GM18909 (cell line): ENCODE measurements around the gene TRIM71.
"Not testable (repeated sequence)": the region's sequence is repeated elsewhere in the genome, so short reads cannot be mapped to it uniquely, and the experiment has no call there.

Experiments used
- ATAC-seq: cut with Tn5 transposase; IDR thresholded peaks from one replicate; pipeline ENCODE4 v1.9.1; 2021; ENCODE audit warnings: mild to moderate bottlenecking; ENCODE audit not compliant: unreplicated experiment, poor library complexity

The TRIM71 gene

DNA sequence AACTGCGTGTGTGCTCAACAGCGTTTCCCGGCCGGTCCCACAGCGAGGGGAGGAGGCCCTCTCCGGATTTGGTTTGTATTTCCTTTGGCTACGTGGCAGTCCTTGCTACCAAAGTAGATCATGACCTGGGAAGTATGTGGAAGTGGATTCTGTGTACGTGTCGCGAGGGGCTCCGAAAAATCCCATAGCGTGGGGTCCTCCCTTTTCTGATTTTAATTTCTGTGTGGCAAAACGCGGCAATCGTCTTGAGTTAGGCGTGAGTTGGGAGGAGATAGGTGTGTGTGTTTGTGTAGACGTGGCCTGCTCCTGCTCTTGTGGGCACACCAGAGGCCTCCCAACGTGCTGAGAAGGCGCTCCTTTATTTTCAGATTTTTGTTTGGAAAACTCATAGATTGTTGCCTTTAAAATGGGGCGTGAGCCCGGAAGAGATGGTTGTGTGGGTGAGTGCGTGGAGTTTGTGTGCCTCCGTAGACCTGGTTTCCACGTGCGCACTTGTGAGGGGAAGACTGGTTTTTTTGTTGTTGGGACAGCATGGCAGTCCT lies 1.2 kb downstream of the TRIM71 start:
- no peak for ATAC-seq

DNA sequence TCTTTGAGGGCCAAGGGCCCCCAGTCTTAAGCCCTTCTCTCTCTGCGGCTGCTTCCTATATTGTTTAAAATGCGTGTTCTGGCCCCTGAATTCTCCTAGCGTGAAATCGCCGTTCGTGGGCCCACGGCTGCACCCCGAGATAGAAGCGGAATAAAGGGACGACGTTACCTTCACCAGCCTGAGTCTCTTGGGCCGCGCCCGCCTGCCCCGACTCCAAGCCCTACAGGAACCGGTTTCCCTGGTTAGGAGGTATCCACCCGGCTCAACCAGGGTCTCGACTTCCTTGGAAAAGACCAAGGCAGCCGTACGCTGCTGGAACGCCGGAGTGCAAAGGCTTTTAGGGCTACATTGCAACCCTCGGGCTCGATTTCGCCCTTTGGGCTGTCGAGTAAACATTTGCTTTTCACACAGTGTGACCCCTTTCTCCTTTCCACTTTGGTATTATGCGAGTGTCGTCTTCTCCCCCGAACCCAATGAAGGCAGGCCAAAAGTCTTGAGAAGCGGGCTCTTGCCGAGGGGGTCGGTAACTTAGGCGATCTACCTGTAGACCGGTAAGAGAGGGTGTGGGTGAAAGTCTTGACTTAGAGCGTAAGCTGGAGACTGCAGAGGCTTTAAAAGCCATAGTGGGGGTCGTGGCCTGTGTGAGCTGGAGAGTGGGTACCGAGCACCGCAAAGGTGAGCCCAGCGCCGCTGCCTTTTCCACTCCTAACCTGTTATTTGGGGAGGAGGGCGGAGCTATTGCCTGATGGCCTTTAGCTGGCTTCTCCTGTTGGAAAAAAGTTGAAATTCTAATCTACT lies 2.0 kb downstream of the TRIM71 start:
- ATAC-seq, result no peak

DNA sequence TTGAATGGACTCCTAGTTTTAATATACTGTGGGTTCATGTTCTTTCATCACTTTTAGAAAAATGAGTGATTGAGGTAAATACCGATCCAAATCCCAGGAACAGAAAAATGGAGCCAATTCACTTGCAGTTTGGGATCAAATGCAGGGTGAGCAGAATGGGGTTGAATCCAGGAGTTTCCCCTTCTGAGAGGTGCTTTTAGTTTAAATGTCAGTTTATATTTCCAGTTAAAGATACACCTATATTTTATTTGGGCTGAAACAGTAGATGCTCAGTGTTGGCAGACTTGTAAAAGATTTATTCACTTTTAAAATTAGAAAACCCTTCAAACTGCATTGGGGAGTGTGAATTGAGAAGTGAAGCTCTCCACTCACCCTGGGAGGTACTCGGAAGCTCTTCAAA lies 2.6 kb downstream of the TRIM71 start:
- no peak for ATAC-seq

DNA sequence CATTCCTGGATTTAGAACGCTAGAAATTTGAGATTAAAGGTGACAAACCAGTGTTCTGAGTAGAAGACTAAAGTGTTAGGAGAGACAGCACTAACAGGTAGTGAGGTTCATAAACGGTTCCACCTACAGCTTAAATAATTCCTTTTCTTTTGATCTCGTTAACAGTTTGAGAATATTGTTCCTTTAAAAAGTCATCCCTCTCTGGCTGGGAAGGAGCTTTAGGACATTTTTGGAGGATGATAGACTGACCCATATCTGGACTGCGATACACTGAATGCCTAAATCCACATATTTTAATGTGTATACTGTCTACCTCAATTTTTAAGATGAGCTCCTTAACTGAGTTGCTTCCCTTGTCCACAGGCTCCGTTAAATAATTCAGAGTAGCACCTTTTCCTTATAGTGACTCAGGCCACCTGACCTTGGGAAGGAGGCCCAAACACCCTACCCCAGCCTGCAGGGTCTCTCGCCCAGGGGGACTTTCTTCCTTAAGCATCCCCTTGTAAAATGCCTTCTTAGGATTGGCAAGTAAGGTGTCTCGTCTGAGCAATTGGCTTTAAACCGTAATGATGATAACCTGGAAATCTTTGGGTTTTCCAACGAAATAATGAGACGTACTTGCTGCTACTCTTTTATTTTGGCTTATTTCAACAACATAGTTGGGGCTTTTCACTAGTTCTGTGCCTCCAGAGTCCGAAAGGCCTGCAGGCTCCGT lies 3.3 kb downstream of the TRIM71 start:
- no peak for ATAC-seq

DNA sequence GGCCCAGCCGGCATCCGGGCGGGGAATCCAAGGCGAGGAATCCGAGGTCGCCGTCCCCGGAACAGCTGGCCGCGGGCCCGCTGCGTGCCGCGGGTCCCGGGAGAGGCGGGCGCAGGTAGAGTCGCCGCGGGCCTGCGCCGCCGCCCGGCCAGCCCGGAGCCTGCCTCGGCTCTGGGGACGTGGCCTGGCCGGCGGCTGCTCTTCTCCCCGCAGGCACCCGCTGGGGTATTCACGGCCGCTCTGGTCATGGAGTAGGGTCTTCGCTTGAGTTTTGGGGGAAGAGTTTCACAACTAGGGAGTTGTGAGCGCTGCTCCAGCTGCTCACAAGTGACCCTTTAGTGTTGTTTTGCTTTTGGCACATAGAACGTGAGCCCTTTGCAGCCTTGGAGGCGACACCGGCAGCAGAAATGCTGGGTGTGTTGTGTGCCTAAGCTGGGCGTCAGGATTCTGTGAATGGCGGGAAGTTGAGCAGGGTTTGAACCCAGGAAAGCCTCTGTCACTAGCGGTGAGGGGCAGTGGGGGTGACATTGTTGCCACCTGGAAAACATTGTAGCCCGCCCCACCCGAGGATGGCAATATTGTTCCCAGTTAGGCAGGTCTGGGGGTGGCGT lies 4.0 kb downstream of the TRIM71 start:
- no peak for ATAC-seq

DNA sequence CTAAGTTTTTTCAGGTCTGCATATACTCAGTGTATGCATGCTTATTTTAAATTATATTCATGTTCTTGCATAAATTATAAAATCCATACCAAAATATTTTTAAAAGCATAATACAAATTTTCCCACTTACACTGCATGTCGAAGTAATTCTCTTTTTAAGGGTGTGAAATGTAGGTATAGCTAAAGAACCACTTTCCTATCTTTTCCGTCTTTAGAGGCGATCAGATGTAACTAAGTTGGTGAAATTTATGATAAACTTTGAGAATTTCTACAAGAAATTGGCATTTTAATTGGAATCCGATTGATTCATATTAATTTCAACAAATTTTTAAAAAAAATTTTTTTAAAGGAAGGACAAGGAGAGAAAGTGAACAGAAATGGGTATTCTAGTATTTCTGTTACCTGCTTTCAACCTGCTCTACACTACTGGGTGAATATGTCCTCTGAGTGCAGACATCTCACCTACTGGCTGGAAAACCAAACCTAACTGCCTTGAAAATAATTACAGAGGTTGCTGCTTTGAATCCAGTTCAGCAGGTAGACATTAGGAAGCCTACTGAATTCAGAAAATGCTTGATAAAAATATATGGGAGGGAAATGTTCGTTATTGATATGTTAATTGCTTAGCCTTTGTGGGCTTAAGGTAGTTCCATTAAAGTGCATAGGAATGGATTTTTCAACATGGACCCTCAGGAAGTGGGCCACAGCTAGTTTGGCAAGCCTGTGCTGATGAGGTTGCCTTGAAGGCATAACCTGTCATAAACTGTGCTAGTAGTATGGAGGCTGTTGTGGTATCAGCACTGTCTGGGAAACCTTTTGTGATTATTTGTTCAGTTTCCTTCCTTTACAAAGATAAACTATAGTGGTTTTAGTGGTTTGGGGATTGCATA lies 5.1 kb downstream of the TRIM71 start:
- ATAC-seq, result no peak

DNA sequence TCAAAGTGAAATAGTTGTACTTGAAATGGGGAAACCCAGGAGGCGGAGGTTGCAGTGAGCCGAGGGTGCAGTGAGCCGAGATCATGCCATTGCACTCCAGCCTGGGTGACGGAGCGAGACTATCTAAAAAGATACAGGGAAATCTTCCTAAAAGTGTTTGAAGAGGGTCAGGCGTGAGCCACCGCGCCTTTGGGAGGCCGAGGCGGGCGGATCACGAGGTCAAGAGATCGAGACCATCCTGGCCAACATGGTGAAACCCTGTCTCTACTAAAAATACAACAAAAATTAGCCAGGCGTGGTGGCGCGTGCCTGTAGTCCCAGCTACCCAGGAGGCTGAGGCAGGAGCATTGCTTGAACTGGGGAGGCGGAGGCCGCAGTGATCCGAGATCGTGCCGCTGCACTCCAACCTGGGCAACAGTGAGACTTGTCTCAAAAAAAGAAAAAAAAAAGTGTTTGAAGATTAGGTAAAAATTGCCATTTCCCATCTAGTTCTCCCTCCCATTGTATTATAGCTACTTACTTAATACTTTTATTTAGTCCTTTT lies 5.9 kb downstream of the TRIM71 start:
- ATAC-seq, result not testable (repeated sequence)

DNA sequence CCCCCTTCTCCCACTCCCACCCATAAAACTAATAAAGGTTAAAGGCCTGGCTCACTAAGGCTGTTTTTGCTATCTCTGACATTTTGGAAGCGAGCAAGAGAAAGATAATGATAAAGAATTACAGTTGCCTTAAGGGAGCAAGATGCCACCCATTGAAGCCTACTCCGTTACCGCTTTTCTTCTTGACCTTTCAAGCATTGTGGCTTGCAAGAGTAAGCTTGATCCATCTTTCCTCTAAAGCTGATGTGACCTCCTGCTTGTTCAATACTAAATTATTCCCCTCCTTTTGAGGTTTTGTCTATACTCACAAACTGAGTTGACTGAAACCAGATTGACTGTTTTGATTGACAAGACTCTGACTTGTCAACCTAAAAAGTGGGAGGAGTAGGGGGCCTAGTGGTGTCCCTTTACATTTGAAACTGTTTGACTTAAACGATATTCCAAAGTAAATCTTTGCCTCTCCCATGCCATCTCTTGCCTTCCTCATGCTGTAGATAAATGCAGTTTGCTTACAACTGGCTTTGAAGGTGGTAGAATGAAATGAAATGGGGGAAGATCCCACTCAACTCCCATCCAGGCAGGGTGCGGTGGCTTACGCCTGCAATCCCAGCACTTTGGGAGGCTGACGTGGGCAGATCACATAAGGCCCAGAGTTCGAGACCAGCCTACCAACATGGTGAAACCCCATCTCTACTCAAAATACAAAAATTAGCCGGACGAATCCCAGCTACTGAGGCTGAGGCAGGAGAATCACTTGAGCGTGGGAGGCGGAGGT lies 8.0 kb downstream of the TRIM71 start:
- ATAC-seq, result no peak

DNA sequence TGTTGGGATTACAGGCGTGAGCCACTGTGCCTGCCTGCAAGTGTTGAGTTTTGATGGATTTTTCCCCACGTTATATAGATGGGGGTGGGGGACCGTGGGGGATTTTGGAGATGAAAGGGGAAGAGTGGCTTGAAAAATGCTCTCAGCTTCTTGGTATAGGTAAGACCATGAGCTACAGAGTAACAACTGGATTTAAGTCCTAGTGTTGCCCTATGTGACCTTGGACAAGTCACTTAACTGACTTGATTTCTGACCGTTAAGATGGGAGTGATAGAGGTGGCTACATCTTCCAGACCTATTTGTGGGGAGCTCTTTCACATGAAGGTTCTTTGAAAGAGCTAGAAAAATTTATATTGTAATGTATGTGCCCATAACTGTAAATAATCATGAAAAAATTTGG lies 13.3 kb downstream of the TRIM71 start:
- ATAC-seq, result no peak

DNA sequence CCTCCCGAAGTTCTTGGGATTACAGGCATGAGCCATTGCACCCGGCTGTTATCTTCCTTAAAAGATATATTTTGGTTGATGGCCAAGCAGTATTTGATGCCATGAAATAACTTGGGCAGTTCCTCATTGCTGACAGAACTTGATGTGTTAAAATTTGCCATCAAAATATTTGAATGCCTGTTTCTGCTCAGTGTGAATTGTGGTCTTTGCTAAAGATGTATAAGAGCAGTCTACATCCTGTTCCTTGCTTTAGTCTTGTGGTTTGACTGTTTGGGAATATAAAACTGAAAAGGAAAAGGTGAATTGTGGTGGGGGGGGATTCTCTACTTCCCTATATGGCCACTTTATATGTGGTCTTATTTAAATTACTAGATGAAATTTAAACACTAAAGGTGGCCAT lies 14.0 kb downstream of the TRIM71 start:
- no peak for ATAC-seq

DNA sequence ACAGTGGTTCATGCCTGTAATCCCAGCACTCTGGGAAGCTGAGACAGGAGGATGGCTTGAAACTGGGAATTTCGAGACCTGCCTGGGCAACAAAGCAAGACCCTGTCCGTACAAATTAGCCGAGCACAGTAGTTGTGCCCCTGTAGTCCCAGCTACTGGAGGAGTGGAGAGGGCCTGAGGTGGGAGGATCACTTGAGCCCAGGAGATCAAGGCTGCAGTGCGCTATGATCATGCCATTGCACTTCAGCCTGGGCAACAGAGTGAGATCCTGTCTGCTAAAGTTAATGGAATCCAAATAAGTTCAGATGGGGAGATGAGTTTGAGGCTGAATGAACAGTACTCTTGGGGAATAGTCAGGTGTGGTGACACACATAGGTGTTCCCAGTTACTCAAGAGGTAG lies 14.4 kb downstream of the TRIM71 start:
- no peak for ATAC-seq

DNA sequence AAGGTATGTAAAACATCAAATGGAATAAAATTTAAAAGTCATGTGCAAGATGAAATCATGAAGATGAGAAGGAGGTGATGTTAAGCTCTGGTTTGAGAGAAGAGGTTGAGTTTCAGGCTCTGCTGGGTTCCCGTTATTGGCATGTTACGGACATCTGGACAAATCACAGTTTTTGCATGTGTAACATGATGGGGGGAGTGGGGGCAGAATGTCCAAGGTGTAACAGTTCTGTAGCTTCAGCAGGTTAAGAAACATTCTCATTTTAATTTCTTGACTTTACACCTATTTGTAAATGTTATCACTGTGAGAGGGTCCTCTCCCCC lies 17.2 kb downstream of the TRIM71 start:
- no peak for ATAC-seq

DNA sequence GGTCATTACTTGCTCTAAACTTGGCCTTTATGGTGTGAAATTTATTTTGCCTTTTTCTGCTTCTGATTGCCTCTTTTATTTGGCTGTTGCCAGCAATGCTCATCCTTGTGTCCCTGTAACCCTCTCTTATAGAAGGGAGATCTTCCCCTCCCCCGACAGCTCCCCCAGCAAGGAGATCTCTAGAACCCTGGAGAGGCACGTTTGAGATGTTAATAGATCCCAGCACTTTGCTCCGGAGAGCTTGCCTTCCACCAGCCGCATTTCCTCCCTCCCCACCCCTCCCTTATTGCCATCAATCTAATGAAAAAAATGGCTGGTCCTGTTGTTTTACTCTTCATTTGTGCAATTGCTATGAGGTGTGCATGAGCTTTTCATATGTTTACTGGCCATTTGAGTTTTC lies 18.2 kb downstream of the TRIM71 start:
- no peak for ATAC-seq

DNA sequence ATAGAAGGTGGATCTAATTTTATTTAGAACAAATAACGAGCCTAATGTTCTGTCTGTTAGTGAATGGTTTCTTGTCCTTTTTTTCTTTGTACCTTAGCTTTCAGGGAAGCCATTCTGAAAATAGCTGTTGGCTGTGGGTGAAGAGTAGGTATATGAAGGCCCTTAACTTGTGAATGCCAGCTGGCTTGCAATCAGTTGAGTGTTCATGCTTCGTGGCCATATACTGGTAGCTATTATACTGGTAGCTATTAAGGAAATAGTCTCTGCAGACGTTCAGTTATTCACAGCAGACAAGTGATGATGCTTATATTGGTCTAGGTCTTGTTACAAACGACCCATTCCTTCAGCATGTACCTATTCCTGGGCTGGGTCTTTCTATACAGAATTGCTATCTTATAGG lies 18.8 kb downstream of the TRIM71 start:
- no peak for ATAC-seq

DNA sequence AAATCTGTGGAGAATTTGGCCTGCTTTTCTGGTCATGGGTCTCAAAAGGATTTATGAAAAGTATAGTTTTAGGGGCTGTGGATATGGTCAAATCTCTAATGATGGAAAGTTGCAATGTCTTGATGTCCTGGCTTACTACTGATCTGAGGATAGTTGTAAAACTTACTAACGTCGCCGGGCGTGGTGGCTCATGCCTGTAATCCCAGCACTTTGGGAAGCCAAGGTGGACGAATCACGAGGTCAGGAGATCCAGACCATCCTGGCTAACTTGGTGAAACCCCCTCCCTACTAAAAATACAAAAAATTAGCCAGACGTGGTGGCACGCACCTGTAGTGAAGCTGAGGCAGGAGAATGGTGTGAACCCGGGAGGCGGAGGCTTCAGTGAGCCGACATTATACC lies 19.6 kb downstream of the TRIM71 start:
- no peak for ATAC-seq

DNA sequence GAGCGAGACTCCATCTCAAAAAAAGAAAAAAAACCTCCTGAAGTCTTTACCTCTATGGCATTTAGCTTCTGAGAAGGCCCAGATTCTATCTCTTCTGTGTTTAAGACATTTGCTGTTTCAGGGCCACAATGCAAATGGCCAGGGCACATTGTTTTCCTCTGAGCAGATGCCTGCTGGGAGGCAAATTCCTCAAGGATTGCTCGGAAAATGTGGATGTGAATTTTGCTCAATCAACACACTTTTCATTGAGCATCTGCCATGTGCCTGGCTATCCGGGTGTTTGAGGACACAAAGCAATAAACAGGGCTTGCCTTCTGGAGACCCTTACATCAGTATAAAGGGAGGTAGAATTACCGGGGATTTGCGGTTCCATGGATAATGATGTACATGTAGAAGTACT lies 20.0 kb downstream of the TRIM71 start:
- no peak for ATAC-seq

DNA sequence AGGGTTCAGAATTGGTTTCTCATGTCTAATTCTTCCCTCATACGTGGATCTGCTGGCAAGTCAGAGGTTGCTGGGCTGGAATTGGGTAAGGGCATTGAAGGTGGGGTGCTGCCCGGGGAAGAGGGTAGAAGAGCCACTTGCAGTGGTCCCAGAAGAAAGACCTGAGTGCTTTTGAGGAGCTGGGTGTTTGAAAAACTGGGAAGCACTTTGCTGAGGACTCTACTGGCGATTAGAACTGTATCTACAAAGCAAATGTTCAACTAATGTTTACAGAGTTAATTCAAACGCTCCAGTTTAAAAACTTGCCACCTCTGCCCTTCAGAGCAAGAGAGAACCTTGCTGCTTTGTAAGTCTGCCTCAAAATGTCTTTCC lies 21.9 kb downstream of the TRIM71 start:
- no peak for ATAC-seq

DNA sequence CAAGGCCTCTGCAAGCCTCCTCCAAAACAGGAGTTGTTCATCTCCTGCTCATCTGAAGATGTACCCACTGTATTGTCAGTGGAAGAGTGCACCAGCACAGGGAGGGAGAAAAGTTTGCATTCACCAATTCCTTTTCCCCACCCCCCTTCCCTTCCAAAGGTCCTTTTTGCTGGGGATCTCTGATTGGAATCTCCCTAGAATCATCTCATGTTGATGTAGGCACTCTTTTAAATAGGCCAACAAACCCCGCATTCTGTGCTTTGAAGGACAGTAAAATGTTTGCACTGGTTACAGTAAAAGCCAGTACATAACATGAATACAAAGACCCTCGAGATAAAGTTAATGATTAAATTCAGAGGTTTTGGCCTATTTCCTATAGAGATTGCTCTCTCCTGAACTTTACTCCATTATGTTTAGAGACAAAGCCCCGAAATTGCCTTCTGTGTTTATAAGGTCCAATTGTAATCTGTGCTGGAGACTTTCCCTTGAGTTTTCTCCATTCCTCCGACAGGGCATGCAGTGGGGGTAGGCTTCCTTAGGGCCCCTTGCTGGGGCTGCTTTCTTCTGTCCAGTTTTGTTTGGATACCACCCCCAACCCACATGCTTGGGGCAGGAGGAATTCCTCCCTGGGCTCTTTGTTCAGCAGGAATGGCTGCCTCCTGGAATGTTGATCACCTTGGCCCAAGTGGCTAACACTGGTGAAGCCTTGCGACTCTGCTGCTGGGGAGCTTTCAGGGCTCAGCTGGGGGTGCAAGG lies 22.5 kb downstream of the TRIM71 start:
- ATAC-seq, result no peak

DNA sequence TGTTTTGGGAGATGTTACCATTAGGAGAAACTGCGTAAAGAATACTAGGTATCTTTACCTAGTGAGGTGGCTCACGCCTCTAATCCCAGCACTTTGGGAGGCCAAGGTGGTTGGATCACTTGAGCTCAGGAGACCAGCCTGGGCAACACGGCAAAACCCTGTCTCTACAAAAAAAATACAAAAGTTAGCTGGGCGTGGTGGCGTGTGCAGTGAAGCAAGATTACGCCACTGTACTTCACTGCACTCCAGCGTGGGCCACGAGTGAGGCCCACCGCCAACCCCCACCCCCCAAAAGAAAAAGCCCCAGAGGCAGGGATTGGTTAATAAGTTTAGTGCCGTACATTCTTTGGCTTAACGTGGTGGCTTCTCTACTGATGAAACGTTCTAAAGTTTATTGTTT lies 23.5 kb downstream of the TRIM71 start:
- no peak for ATAC-seq
